GM19023 (cell line): ENCODE measurements around the gene GIMAP2.
"Not testable (repeated sequence)": the region's sequence is repeated elsewhere in the genome, so short reads cannot be mapped to it uniquely, and the experiment has no call there.

Experiments
- ATAC-seq: cut with Tn5 transposase; IDR thresholded peaks from one replicate; pipeline ENCODE4 v1.9.1; 2021; ENCODE audit warnings: mild to moderate bottlenecking, moderate library complexity; ENCODE audit not compliant: unreplicated experiment

The GIMAP2 gene

DNA sequence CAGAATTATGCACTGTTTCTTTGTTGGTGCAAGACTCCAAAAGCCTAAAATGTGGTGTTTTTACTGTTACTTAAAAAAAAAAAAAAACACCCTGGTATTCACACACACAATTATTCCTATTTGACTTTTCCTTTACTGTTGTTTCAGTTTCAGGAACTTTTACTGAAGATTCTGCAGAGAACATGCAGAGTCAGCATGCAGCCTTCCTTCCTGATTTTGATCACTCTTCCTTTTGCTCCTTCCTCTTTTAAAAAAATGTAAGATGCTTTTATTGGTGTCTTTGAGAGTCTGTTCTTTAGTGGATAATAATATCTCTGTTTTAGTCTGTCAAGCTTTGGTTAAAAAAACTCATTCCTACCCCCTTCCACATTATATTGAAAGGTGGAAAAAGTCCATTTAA lies 9.2 kb upstream of the GIMAP2 start:
- not testable (repeated sequence) for ATAC-seq

DNA sequence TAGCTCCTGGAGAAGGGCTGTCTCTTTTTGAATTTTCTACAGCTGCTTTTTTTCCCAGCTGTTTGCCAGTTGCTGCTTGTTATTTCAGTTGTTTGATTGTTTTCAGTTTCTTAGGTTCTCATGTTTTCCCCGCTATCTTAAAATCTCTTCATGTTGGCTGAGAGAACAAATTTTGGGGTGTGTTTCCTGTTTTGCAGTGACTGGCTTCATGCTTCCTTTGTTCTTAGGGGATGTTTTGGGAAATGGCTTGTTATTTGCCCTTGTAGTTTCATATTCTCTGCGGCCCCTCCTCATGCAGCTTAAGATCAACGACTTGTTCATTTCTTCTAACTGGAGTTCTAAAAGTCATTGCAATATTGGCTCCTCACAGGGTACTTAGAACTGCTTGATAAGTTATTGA lies 8.7 kb upstream of the GIMAP2 start:
- not testable (repeated sequence) for ATAC-seq

- not testable (repeated sequence) for ATAC-seq
These were observed 6.9 kb upstream of the GIMAP2 start for GRCh38 chr7:150678601-150679000.

DNA sequence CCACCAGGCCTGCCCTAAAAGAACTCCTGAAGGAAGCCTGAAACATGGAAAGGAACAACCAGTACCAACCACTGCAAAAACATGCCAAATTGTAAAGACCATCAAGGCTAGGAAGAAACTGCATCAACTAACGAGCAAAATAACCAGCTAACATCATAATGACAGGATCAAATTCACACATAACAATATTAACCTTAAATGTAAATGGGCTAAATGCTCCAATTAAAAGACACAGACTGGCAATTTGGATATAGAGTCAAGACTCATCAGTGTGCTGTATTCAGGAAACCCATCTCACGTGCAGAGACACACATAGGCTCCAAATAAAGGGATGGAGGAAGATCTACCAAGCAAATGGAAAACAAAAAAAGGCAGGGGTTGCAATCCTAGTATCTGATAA lies 5.1 kb upstream of the GIMAP2 start:
- not testable (repeated sequence) for ATAC-seq

- ATAC-seq, result no peak
These were observed 625 bp downstream of the GIMAP2 start for GRCh38 chr7:150686030-150686631.

DNA sequence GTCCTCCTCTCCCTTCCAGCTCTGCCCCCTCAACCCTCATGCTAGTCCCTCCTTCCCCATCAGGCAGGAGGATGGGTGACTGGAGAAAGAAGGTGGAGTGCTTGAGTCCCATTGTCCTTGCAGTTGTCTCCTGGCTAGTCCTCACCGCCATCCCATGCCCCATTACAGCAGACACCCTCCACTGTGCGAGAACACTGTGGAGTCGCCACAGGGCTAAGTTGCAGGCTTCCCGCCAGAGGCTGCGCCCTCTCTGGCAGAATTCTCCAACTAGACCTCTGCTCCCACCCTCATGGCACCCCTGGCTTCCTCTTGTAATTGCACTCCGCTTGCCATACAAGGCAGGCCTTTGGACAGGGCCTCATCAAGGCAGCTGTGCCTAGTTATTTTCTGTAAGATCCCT lies 3.1 kb downstream of the GIMAP2 start:
- no peak for ATAC-seq

DNA sequence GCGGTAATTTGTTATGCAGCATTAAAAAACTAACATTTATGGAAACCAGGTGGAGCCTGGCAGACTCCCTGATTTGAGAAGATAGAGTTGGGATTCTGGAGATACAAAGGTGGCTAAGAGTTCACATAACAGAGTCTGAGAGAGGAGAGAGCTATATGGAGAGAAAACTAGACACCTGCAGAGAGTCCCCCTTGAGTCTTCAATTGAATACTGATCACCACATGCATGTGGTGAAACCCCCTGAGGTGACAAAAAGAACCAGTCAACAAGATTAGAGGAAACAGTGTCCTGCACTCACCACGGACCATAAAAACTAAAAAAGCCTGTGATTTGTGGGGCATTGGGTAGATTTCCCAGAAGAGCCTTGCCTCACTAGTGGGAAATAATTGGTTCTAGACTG lies 10.1 kb downstream of the GIMAP2 start:
- no peak for ATAC-seq

- no peak for ATAC-seq
These were observed 17.7 kb downstream of the GIMAP2 start for GRCh38 chr7:150703209-150703608.

DNA sequence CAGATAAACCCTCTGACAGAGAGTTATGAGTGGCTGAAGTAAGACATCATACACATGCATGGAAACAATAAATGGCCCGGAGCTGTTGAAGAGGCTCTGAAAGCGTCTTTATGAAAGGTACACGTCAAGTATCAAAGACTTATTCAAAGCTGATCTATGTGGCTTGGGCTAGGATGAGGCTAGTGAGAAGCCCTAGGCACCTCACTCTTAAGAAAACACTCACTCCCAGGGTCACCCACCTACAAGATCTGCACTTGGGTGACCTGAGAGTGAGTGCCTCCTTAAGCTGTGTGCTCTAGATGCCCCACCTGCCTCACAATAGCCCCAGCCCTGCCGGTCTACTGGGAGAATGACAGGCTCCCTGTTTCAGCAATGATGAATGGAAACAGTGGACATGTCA lies 29.8 kb downstream of the GIMAP2 start:
- no peak for ATAC-seq

GRCh38 chr7:150715738-150716137 lies 30.2 kb downstream of the GIMAP2 start:
- no peak for ATAC-seq

- ATAC-seq, result no peak
These were observed 30.9 kb downstream of the GIMAP2 start, which contains the start of gene GIMAP1 for GRCh38 chr7:150716368-150716767. Gene GIMAP1 (plus strand): TSS chr7:150716613. CDS start chr7:150719048, 2,435 bp downstream.

DNA sequence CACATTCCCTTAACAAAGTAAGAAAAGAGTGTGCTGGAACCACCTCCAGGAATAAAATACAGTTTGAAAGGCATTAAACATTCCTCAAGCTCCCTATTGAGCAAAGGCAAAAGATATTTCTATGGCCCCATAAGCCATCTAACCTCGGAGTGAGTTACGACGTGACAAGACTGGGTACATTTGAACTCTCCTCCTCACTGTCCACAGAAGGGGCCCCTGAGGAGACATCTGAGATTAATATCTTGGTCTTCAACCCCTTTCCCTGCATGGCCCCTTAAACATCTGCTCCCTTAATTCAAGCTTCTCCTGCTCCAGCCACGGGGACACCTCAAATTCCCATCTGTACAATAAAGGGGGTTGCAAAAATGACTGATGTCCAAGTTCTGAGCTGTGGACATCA lies 31.4 kb downstream of the GIMAP2 start:
- ATAC-seq, result no peak

- no peak for ATAC-seq
These were observed 32.4 kb downstream of the GIMAP2 start for GRCh38 chr7:150717814-150718420.

DNA sequence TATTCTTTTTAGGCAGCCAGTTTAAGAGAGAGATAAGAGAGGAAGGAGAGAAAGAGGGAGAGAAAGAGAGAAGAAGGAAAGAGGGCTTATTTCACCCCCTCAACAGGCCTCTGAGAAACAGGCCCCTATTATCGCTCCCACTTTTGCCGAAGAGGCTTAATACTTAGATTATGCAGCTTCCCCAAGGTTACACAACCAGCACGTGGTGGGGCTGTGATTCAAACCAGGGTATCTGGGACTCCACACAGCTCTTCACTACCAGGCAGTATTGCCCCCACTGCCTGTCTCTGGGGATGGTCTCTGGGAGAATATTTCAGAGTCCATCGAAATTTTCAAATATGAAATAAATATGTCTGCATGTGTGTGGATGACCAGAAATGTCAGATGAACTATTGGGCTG lies 33.9 kb downstream of the GIMAP2 start:
- ATAC-seq, result no peak

DNA sequence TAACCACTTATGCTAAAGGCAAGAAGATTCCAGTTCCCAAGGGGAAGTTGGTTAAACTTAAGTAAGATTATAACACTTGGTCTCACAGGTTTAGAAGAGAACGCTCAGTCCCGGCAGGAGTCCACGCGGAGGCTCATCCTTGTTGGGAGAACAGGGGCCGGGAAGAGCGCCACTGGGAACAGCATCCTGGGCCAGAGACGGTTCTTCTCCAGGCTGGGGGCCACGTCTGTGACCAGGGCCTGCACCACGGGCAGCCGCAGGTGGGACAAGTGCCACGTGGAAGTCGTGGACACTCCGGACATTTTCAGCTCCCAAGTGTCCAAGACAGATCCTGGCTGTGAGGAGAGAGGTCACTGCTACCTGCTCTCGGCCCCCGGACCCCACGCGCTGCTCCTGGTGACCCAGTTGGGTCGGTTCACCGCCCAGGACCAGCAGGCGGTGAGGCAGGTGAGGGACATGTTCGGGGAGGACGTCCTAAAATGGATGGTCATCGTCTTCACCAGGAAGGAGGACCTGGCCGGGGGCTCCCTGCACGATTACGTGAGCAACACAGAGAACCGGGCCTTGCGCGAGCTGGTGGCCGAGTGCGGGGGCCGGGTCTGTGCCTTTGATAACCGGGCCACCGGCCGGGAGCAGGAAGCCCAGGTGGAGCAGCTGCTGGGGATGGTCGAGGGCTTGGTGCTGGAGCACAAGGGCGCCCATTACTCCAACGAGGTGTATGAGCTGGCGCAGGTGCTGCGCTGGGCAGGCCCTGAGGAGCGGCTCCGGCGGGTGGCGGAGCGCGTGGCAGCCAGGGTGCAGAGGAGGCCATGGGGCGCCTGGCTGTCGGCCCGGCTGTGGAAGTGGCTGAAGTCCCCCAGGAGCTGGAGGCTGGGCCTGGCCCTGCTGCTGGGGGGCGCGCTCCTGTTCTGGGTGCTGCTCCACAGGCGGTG lies 34.7 kb downstream of the GIMAP2 start:
- no peak for ATAC-seq

DNA sequence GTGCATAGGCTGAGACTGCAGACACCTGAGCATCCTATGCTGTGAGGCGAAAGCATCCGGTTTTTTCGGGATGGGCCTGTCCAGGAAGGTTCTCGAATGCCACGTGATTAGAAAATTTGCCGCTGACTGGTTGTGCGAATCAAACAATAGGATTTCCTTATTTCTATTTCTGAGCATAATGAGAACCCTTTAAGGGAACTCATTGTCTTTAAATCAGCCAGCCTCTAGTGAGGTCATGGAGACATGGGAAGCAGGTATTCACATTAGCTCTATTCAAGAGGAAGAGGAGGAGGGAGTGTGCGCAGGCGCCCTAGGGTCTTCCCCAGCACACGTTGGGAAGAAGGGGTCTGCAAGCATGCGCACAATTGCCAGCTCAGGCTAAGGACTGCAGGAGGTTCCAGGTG lies 36.5 kb downstream of the GIMAP2 start:
- no peak for ATAC-seq

DNA sequence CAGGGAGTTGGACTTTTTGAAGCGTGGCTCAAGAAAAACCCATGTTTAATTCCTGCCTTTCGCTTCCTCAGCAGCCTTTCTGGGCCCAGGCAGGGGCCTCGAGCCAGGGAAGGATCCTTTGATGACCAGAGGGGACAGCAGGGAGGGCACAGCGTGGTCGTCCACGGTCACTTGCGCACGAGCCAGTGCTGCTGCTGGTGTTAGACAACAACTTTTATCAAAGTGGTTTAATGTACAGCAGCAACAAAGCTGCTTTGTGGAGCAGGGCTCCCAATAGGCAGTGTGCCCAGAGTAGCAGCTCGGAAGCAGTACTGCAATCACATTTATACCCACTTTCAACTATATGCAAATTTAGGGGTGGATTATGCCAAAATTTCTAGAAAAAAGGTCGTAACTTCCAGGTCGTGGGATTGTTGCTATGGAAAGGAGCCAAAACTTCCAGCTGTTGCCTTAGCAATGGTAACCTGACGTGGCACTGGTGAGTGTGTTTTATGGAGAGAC lies 37.0 kb downstream of the GIMAP2 start:
- no peak for ATAC-seq

DNA sequence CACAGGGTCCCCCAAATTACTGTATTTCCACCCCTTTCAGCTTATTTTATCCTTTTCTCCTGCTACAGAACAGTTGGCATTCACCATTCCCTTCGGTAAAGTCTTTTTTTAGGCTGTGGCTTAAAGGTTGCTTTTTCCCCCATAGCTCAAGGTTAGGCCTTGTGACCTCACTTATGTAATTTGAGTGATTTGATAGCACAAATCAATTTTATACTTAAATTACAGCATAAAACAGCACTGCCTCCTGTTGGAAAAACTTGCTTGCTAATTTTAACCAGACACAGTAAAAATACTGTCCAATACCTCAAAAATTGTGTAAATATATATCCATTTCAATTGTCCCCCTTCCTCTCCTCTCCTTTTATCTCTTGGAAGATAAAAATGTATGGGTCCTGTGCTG lies 38.0 kb downstream of the GIMAP2 start:
- no peak for ATAC-seq

GRCh38 chr7:150727381-150727780 lies 41.9 kb downstream of the GIMAP2 start:
- no peak for ATAC-seq

DNA sequence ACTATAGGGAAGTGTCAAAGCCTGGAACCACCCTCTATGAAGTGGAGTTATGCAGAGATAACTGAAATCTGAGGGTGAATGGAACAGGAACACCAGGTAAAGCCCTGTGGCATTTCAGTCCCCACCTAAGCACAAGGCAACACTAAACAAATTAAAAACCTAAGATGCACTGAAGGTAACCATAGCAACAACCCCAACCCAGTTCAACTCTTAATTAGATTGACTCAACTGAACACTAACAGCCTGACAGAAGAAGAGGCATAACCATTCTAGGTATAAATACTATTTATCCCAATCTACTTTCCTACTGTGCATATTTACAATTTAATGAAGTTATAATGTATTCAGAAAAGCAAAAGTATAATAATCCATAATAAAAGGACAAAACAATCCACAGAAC lies 42.5 kb downstream of the GIMAP2 start:
- ATAC-seq, result no peak

- ATAC-seq, result no peak
These were observed 43.1 kb downstream of the GIMAP2 start for GRCh38 chr7:150728609-150729008.

- ATAC-seq, result no peak
These were observed 46.4 kb downstream of the GIMAP2 start for GRCh38 chr7:150731916-150732315.
